SHP77 (cell line): ENCODE measurements around the gene MS4A13.
"Not testable (repeated sequence)": the region's sequence is repeated elsewhere in the genome, so short reads cannot be mapped to it uniquely, and the experiment has no call there.

ENCODE experiments used
- DNase-seq, 2 experiments: peaks; one replicate each; lab custom pipeline; 2025; lab: John Stamatoyannopoulos, UW

MS4A13 gene, protein sequence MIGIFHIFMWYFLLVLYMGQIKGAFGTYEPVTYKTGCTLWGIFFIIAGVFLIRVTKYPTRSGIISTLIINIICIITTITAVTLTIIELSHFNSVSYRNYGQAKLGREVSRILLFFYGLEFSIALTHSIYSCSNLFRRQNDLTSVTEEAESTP

DNA sequence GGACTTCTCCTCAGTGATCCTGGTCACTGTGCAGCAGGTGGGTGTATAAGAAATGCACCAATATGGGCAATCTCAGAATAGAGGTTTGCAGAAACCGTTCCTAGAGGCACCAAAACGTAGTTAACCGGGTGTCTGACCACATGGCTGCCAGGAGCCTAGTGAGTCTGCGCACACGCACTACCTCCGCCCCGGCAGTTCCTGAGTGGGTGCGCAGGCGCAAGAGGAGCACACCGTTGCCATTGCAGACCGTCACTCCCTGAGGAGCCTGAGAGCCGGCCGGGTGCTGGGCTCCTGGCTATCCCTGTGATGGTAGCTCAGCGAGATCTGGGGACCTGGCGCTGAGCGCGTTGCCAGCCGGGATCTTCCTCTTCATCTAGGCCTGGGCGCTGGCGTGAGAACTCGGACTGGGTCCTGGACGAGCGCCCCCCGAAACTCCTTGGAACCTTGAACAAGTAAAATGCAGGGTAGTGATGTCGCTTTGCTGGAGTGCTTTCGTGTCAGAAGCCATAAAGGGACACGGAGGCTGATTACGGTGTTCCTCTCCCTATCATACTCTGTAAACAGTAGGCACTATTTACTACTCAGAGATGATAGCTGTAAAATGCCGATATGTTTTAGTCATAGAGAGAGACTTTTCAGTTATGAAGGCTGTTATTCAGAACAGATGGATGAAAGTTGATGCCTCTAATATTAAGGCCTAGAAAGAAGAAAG, at the start of gene MS4A13:
TSS of gene MS4A13 (plus strand) at position 249 of the 712 bp plus-strand sequence. CDS start 2,692 bp downstream, outside the sequence.
- no peak for DNase-seq

DNA sequence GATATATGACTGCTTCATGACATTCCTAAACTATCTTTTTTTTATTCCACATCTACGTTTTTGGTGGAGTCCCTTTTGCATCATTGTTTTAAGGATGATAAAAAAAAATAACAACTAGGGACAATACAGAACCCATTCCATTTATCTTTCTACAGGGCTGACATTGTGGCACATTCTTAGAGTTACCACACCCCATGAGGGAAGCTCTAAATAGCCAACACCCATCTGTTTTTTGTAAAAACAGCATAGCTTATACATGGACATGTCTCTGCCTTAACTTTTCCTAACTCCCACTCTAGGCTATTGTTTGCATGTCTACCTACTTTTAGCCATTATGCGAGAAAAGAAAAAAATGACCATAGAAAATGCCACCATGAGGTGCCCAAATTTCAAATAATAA, 46.4 kb upstream of the MS4A13 start:
- DNase-seq: no peak

DNA sequence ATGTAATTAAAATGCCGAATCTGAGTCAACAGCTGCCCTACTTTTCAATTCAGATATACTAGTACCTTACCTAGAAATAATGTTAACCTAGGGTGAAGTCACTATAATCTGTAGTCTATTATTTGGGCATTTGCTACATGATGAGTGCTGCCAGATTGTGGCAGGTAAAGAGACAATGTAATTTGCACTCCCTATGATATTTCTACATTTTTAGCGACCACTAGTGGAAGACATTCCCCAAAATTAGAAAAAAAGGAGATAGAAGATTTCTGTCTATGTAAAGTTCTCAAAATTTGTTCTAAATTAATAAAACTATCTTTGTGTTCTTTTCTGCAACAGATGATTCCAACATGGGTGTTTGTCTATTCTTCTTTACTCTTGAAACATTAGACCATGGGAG, 45.5 kb upstream of the MS4A13 start:
- DNase-seq: no peak

DNA sequence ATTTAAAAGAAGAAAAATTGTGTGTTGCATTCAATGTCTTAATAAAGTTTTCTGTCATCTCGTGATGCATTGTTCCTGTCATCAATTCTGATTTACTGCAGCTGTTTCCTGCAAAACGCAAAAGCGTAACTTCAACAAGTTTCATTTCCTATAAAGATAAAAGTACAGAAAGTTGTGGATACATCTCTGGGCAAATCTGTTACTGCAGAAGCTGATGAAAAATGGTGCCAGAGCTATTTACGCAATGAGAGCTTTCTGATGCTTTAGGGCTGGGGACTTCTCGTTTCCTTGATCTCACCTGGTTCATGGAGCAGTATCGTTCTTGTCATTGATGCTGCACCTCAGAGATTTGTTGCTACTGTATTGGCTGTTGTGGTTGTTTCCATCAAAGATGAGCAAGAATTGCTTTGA, 38.2 kb upstream of the MS4A13 start:
- DNase-seq: no peak

DNA sequence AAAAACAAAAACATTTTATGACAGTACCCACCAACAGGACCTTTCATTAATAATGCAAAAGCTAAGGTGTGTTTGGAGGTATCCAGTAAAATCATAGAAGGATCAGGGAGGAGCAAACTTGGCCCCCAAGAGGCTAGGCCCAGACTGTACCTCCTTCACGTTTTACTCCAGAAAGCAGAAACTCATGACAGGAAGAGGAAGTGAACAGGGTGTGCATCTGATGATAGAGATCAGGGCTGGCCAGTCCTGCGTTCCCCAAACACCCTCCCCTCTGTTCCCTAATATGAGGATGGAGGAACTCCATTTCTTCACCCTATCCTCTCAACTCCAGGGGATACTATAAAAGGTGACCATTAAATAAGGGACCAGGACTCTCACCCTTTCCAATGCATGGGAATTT, 32.8 kb upstream of the MS4A13 start:
- no peak for DNase-seq

DNA sequence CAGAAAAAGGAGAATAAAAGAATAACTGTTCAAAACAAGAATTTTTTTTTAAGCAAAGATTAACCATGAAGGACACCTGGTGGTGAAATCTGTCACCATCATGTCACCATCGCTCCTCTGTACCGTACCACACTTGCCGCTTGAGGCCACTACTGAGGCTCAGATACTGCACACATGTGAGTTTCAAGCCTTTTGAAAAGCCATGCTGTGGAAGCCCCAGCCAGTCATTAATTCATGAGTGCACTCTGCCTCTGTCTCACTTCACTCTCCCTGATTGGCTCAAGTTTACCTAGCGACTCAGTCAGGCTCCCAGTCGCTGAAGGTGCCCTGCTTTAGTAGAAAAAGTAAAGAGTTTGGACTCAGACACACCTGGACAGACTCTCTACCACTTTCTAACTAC, 29.2 kb upstream of the MS4A13 start:
- no peak for DNase-seq

DNA sequence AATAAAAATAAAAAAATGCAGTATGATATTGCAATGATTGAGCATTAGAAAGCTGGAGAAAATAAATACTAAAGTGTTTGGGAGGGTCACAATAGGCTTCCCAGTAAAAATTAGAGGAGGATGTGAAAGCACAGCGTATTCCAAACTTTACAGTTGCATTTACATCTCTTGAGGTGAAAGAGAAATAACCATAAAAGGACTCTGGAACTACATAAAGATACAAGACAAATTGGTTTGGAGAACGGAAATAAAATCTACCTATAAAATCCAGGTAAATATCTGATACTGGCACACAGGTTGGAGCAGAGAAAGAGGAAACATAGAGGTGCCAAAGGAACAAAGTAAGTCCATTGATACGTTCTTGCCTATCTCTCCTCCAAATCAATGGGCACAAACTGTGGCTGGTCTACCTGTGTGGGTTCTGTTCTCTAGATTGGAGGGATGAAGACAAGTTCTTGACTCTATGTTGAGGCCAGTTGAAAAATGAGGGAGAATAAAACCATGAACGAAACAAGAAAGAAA, 22.6 kb upstream of the MS4A13 start, which contains the start of gene MS4A12:
TSS of gene MS4A12 (plus strand) at position 291 of the 522 bp plus-strand sequence. CDS start 4,541 bp downstream, outside the sequence.
- no peak for DNase-seq

DNA sequence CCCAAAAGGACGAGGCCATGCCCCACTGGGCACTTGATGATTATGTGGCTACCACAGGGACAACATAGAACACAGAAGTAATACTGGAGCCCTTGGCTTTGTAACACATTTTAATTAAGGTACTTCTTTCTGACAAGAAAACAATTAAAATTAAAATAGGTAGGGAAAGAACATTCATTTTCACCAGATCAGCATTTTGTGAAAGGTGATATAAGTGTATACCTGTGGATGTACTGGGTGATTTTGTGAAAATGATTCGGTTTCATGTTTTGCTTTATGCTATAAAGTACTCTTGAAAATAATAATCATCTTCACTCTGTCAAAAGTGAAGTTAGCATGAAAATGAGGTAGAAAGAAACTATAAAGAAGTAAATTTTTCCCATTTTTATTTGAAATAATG, 21.7 kb upstream of the MS4A13 start:
- no peak for DNase-seq

DNA sequence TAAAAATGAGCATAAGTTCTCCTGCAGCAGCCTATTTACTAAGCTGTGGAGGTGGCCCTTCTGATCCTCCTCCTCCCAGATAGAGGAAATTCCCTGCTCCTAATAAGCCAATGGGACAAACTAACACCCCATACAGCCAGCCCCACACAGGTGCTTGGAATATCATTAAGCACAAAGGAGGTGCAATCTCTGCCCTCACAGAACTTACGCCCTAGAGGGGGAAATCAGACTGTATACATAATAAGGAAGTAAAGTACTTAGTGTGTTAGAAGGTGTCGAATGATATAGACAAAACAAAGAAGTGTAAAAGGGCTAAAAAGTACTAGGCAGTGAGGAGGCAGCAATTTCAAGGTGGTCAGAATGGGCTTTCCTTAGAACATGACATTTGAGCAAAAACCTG, 16.8 kb upstream of the MS4A13 start:
- no peak for DNase-seq

DNA sequence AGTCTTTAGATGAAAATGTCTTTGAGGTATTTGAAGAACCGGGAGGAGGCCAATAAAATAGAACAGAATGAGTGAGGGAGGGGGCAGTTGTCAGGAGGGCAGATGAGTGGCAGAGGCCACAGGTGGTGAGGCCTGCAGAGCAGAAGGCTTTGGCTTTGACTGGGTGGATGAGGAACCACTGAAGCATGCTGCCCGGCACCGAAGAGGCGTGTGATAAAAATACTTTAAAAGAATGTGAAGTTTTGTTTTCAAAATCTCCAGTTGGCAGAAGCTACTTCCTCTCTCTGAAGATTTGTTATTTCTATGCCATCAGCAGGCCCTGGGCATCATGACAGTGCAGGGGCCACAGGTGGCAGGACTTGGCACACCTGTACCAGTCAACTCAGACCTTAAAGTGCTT, 16.3 kb upstream of the MS4A13 start:
- no peak for DNase-seq

DNA sequence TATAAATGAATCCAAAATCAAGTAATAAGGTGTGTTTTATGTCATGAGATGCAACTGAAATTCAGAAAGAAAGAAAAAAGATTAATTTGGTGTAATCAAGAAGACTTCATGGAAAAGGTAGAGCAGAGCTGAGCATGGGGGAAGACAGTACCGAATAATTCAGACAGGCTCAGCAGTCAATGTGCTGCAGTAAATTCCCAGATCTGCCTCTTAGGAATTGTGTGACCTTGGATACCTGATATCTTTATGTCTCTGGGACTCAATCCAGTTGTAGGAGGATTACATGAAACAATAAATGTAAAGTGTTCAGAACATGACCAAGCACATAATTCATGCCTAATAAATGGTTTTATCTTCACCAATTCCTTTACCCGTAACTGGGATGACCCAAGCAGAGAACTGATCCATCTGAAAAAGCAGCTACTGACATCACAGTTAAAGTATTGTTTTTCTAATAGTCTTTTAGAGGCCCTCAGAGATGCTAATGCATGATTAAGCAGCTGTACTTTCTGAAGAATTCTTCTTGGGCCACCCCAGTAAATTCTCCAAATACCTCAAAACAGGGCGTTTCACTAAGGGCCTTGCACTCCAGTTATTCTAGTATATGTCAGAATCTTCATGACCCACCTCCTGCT, 14.8 kb upstream of the MS4A13 start:
- no peak for DNase-seq

DNA sequence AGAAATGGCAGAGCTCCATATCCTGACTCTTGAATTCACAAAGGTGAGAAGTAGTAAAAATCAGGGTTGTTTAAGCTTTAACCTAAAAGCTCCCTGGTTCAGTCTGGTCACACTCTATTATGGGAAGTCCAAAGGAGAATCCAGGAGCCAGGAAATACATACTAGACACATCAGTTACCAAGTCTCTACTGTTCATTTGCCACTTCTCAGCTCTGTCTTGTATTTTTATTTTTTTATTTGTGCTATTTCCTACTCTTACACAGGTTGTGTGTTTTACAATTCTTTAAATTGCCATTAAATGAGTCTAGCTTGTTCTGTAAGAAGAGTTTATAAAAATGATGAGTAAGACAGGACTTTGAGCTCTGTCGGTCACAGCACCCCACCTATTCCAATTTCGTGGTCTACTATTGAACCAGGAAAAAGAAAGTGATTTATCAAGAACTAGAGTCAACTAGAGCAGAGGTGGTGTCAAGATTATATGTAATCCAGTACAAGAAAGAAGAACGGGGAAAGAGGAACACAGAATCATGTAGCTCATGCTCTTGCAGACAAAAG, 12.9 kb upstream of the MS4A13 start:
- no peak for DNase-seq

DNA sequence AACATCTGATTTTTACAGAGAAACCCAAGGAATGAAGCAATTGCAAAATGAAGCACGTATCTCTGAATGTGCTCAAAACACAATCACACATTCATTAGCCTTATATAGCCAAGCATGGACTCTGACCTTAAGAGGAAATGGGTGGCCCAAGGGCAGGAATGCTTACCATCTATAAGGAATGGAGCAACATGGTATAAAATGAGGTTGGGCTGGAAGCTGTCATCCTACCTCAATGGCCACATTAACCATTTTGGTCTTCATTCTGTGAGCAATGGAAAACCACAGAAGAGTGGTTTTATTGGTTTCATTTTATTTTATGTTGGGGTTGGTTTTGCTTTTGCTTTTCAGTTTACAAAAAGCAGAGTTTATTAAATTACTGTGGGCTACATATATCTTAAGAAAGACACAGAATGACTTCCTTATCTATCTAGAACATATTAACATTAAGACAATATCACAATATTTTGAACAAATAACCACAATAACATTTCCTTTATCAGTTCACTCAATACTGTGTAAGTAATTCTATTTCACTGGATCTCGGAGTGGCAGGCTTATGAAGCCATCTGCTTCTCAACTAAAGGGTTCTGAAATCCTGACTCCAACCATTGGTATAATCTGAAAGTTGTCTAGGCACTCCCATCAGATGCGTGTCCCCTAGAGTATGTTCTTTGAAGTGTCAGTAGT, 10.8 kb upstream of the MS4A13 start:
- no peak for DNase-seq

DNA sequence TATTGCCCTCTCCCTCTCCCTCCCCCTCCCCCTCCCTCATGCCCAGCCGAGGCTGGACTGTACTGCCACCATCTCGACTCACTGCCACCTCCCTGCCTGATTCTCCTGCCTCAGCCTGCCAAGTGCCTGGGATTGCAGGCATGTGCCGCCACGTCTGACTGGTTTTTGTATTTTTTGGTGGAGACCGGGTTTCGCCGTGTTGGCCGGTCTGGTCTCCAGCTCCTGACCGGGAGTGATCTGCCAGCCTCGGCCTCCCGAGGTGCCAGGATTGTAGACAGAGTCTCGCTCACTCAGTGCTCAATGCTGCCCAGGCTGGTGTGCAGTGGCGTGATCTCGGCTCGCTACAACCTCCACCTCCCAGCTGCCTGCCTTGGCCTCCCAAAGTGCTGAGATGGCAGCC, 5.6 kb upstream of the MS4A13 start:
- DNase-seq: not testable (repeated sequence)

DNA sequence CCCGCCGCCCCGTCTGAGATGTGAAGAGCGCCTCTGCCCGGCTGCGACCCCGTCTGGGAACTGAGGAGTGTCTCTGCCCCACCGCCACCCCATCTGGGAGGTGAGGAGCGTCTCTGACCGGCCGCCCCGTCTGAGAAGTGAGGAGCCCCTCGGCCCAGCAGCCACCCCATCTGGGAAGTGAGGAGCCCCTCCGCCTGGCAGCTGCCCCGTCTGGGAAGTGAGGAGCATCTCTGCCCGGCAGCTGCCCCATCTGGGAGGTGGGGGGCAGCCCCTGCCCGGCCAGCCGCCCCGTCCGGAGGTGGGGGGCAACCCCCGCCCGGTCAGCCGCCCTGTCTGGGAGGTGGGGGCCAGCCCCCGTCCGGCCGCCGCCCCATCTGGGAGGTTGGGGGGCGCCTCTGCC, 5.0 kb upstream of the MS4A13 start:
- DNase-seq: not testable (repeated sequence)

DNA sequence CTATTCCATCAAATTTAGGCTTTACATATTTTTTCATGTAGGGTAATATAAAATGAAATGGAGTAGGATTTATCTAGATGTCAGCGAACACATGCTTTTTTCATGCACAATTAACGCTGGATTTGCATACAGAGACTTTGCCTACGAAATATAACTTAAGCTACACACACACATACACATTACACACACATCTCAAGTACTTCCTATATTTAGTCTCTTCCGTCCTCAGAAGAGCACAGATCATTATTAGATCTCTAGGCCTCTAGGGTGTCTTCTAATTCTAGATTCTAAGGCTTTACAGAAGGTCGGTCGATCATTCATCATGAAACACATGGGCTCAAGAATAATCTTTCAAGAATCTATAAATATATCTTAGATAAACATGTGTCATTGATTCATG, 3.8 kb upstream of the MS4A13 start:
- no peak for DNase-seq

DNA sequence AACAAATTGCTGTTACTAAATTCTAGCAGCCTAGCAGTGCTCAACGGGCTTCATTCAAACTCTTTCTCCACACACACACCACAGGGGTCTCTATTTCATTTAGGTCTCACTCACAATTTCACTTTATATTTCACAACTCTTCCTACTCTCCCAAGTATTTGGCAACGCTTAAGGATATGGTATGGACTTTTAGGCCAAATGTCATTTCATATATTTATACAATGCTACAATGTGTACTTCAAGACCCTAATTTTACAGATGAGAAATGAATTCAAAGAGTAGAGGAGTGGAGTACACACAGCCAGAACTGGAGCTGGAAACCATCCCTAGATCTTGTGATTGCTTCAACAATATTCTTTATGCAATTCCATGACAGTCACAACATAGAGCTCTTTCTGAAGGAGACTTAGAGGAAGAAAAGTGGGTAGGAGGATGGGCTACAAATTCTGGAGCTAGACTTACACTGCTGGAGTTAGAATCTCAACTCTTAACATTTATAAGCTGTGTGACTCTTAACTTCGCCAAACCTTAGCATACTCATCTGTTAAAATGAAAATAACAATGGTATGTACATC, 2.5 kb upstream of the MS4A13 start:
- no peak for DNase-seq

DNA sequence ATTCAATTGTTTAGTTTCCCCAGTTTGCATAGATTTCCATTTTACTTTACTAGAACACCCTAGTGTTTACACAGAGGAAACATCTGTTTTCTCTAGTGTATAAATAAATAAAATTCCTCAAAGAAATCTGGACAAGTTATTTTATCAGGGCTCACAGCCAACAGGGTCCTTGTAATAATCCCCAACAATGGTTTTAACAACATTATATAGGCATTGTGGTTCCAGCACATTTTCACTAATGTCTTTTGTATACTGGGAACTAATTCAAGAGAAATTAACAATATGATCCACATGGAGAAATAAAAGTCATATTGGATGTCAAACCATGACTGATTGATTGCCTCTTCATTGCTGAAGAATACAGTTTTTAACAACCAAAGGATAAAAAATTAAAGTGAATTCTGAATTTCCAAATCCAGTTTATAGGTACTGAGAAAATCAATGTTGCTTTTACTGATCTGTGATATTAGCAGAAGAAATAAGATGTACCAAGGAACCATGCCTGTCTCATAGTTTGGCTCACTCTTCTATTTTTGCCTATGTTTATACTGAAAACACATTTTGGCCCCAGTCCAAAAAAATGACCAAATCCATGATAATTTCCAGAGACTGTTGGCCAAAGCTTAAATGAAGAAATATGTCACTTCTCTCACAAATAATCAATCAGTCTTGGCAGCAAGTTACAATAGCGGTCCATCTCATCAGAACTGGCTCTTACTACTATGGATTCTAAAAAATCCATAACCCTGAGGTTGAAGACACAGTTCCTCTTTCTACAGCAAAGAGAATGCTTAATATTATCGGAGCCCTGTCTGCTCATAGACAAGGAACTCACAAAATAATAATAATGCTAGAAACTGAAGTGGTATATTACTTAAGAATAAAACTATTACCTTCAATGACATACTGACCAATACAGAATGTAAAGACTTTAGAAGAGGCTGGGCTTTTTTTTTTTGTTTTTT, 1.4 kb upstream of the MS4A13 start:
- DNase-seq: no peak

DNA sequence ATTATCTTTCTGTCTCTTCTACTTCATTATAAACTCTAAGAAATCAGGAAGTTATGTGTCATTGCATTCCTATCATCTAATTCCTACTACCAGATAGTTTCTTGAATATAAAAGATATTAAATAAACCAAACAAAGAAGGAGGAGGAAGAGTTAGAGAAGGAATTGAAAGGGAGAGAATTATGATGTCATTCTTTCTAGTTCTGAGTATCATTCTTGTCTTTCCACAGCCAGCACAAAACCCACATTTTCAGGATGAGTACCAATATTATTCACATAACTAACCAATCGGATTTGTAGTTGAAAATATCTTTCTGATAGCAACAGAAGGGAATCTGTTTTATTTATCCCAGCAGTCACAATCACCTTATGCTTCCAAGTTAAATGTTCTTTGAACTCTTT, 13.3 kb downstream of the MS4A13 start:
- no peak for DNase-seq

DNA sequence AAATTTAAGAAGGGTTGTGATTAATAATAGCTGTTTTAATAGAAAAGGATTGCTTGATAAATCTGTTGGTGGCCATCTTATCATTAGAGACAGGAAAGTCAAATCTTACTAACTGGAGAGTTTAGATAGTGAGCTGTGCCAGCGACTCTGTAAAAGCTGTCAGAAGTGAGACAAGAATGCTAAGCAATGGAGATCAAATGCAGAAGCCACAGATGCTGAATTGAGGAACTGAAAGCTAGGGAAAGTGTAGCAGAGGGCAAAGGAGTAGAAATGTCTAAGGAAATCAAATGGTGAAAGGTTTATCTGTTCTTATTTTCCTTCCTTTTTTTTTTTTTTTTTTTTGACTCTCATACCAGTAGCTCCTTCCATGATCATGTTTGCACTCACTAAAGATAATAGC, 13.7 kb downstream of the MS4A13 start:
- no peak for DNase-seq
